HepG2 (cell line): Measurements from ENCODE around the gene MEAK7. TPM values are rescaled to one million over a fixed set of nuclear protein-coding genes. Genes with fewer than 3 reads are reported as not detected.

Source experiments
- ATF1 ChIP-seq: IDR thresholded peaks from 2 replicates; pipeline ENCODE4 v1.6.1; 2016; ENCODE audit warnings: mild to moderate bottlenecking, control low read depth
- CENPT ChIP-seq: sonication (generic); formaldehyde crosslinking; IDR thresholded peaks from 2 replicates; pipeline ENCODE4 v1.8.0; 2022; ENCODE audit warnings: low read depth, mild to moderate bottlenecking, moderate library complexity, missing genetic modification reagents
- FLYWCH1 ChIP-seq: sonication (generic); formaldehyde crosslinking; IDR thresholded peaks from 2 replicates; pipeline ENCODE4 v1.8.1; 2023; ENCODE audit warnings: mild to moderate bottlenecking, missing genetic modification reagents
- GFI1 ChIP-seq: sonication (generic); formaldehyde crosslinking; IDR thresholded peaks from 2 replicates; pipeline ENCODE4 v1.5.0; 2020; ENCODE audit warnings: missing genetic modification reagents, mild to moderate bottlenecking, borderline replicate concordance
- HDAC6 ChIP-seq: fragments of 200-600 bp; sonication (generic); IDR thresholded peaks from 2 replicates; pipeline ENCODE4 v1.7.0; 2017; ENCODE audit warnings: mild to moderate bottlenecking, antibody characterized with exemption, low read length, low read depth
- HOXD1 ChIP-seq: sonication (generic); formaldehyde crosslinking; IDR thresholded peaks from 2 replicates; pipeline ENCODE4 v1.5.0; 2020; ENCODE audit warnings: missing genetic modification reagents
- KDM2A ChIP-seq: sonication (generic); formaldehyde crosslinking; IDR thresholded peaks from 2 replicates; pipeline ENCODE4 v1.4.0; 2020; ENCODE audit warnings: low read depth, missing genetic modification reagents, borderline replicate concordance
- KDM5A ChIP-seq: fragments of 200-600 bp; sonication (generic); IDR thresholded peaks from 2 replicates; pipeline ENCODE4 v1.7.0; 2018; ENCODE audit warnings: antibody characterized with exemption, mild to moderate bottlenecking, low read length, borderline replicate concordance
- KLF6 ChIP-seq: IDR thresholded peaks from 2 replicates; pipeline ENCODE4 v1.8.0; 2016; ENCODE audit warnings: missing biosample characterization, missing genetic modification reagents
- MED13 ChIP-seq: sonication (generic); formaldehyde crosslinking; IDR thresholded peaks from 2 replicates; pipeline ENCODE4 v1.5.0; 2020; ENCODE audit warnings: missing genetic modification reagents
- MZF1 ChIP-seq: sonication (generic); formaldehyde crosslinking; IDR thresholded peaks from 2 replicates; pipeline ENCODE4 v1.8.1; 2023; ENCODE audit warnings: mild to moderate bottlenecking, missing genetic modification reagents, borderline replicate concordance
- NCOA1 ChIP-seq: sonication (generic); formaldehyde crosslinking; IDR thresholded peaks from 2 replicates; pipeline ENCODE4 v1.9.0; 2021; ENCODE audit warnings: missing genetic modification reagents
- NFIC ChIP-seq: IDR thresholded peaks from 2 replicates; pipeline ENCODE4 v1.6.1; 2012; ENCODE audit warnings: mild to moderate bottlenecking, low read length, inconsistent platforms
- NFRKB ChIP-seq: fragments of 450-650 bp; IDR thresholded peaks from 2 replicates; pipeline ENCODE4 v1.6.1; 2017
- REPIN1 ChIP-seq: sonication (generic); formaldehyde crosslinking; IDR thresholded peaks from 2 replicates; pipeline ENCODE4 v1.8.0; 2022; ENCODE audit warnings: missing genetic modification reagents, low read depth, mild to moderate bottlenecking, borderline replicate concordance
- RNF2 ChIP-seq: fragments of 450-650 bp; conservative IDR thresholded peaks from 2 replicates; pipeline ENCODE4 v1.6.1; 2016; ENCODE audit warnings: low read depth
- SCMH1 ChIP-seq: sonication (generic); formaldehyde crosslinking; IDR thresholded peaks from 2 replicates; pipeline ENCODE4 v1.9.0; 2021; ENCODE audit warnings: missing genetic modification reagents, mild to moderate bottlenecking, borderline replicate concordance
- ZNF431 ChIP-seq: sonication (generic); formaldehyde crosslinking; IDR thresholded peaks from 2 replicates; pipeline ENCODE4 v1.9.0; 2022; ENCODE audit warnings: missing genetic modification reagents, low read depth, mild to moderate bottlenecking, borderline replicate concordance
- ZNF543 ChIP-seq: sonication (generic); formaldehyde crosslinking; IDR thresholded peaks from 2 replicates; pipeline ENCODE4 v1.4.0; 2020; ENCODE audit warnings: mild to moderate bottlenecking, missing genetic modification reagents
- ZNF547 ChIP-seq: sonication (generic); formaldehyde crosslinking; IDR thresholded peaks from 2 replicates; pipeline ENCODE4 v1.5.1; 2020; ENCODE audit warnings: mild to moderate bottlenecking, missing genetic modification reagents
- ZNF614 ChIP-seq: IDR thresholded peaks from 2 replicates; pipeline ENCODE4 v1.6.1; 2018; ENCODE audit warnings: missing biosample characterization, missing genetic modification reagents, inconsistent platforms, borderline replicate concordance
- polyA plus RNA-seq, 8 experiments: library from polyadenylated mRNA; depleted of rRNA in 3 of 8; stranded (reverse) in 7 of 8; unstranded in 1 of 8; fragments of >200 nt; fragmentation: Illumina TruSeq in 4 of 8; extraction: Trizol in 4 of 8; gene quantifications; 2 replicates each; pipeline versions ENCODE4 v1.2.1 to v1.2.3, GENCODE V29; 2011 to 2016; ENCODE audit warnings: low read depth in 4 of 8, missing spikeins in 1 of 8, mixed read lengths in 1 of 8; ENCODE audit not compliant: insufficient read depth in 1 of 8
- total RNA-seq, 5 experiments: library from RNA; depleted of rRNA; stranded (reverse); fragments of >200 nt; fragmentation: Illumina TruSeq; extraction: Trizol; gene quantifications; 2 replicates each; pipeline ENCODE4 v1.2.3, GENCODE V29; 2016; ENCODE audit warnings: low read depth in 1 of 5
- TF ChIP-seq, protein P1 (sequence below): sonication (generic); formaldehyde crosslinking; IDR thresholded peaks from 2 replicates; pipeline ENCODE4 v1.5.0; 2020; ENCODE audit warnings: mild to moderate bottlenecking, missing genetic modification reagents
- TF ChIP-seq, protein P2 (sequence below): sonication (generic); formaldehyde crosslinking; IDR thresholded peaks from 2 replicates; pipeline ENCODE4 v1.4.0; 2020; ENCODE audit warnings: missing genetic modification reagents, borderline replicate concordance
- TF ChIP-seq, protein P3 (sequence below): sonication (generic); formaldehyde crosslinking; IDR thresholded peaks from 2 replicates; pipeline ENCODE4 v1.4.0; 2020; ENCODE audit warnings: missing genetic modification reagents

The MEAK7 gene
- total and polyA plus RNA-seq, 2 of the 13 experiments (the other 11 are each of a cell fraction or from before 2014, with no cell fraction given): 11.8 to 14.7 TPM

DNA sequence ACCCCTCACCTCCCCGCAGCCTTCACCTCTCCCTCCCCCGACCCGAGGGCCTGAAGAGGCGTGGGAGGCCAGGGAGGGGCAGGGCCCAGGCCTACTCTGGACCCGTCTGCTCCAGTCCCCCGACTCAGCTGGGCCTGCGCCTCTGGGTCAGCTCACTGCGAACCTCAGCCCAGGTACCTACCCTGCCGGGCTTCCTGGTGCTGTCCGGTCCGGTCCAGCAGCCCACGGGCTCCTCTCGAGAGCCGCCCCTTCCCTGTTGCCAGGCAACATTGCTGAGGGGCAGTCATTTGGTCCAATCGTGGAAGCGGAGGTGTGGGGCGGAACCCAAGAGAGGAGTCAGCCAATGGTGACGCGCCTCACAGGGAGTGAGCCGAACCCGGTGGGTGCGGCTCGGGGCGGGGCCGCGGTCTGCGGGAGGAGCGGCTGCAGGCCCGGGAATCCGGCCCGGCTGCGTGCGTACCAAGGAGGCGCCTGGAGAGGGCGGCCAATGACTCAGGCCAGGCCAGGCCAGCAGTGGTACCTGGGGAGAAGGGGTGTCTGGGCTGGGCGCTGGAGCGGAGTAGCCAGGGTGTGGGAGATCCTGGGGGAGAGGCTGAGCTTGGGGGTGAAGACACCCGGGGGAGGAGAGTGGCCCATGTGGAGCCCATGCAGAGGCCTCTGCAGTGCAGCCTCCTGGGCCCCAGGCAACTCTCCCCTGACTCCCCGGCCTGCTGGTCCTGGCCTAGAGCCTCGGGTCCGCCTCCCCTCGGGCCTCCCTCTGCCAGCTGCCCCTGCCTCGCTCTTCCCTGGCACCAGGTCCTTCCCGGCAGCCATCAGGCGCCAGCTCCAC, at the start of gene MEAK7 (continued):
- peak; percentile 85; the same call in 1 of the 2 replicates for TF ChIP-seq MZF1 (CRISPR knock-in tag)
- peak; percentile 50; the same call in 1 of the 2 replicates for TF ChIP-seq KDM2A
- no peak; the same call in 1 of the 2 replicates for TF ChIP-seq MED13 (CRISPR knock-in tag)
- peak; percentile 96; the same call in 1 of the 2 replicates for TF ChIP-seq ZNF543 (CRISPR knock-in tag)
- TF ChIP-seq, protein P1, sequence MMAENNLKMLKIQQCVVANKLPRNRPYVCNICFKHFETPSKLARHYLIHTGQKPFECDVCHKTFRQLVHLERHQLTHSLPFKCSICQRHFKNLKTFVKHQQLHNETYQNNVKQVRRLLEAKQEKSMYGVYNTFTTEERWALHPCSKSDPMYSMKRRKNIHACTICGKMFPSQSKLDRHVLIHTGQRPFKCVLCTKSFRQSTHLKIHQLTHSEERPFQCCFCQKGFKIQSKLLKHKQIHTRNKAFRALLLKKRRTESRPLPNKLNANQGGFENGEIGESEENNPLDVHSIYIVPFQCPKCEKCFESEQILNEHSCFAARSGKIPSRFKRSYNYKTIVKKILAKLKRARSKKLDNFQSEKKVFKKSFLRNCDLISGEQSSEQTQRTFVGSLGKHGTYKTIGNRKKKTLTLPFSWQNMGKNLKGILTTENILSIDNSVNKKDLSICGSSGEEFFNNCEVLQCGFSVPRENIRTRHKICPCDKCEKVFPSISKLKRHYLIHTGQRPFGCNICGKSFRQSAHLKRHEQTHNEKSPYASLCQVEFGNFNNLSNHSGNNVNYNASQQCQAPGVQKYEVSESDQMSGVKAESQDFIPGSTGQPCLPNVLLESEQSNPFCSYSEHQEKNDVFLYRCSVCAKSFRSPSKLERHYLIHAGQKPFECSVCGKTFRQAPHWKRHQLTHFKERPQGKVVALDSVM: peak; percentile 72; the same call in 1 of the 2 replicates
- peak; percentile 68; the same call in 1 of the 2 replicates for TF ChIP-seq NCOA1 (CRISPR knock-in tag)
- TF ChIP-seq, protein P2, sequence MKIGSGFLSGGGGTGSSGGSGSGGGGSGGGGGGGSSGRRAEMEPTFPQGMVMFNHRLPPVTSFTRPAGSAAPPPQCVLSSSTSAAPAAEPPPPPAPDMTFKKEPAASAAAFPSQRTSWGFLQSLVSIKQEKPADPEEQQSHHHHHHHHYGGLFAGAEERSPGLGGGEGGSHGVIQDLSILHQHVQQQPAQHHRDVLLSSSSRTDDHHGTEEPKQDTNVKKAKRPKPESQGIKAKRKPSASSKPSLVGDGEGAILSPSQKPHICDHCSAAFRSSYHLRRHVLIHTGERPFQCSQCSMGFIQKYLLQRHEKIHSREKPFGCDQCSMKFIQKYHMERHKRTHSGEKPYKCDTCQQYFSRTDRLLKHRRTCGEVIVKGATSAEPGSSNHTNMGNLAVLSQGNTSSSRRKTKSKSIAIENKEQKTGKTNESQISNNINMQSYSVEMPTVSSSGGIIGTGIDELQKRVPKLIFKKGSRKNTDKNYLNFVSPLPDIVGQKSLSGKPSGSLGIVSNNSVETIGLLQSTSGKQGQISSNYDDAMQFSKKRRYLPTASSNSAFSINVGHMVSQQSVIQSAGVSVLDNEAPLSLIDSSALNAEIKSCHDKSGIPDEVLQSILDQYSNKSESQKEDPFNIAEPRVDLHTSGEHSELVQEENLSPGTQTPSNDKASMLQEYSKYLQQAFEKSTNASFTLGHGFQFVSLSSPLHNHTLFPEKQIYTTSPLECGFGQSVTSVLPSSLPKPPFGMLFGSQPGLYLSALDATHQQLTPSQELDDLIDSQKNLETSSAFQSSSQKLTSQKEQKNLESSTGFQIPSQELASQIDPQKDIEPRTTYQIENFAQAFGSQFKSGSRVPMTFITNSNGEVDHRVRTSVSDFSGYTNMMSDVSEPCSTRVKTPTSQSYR (CRISPR knock-in tag): 0 out of 2 replicates have a peak, but pooled peaks have one; percentile 4
- TF ChIP-seq FLYWCH1 (CRISPR knock-in tag): no peak
- no peak for TF ChIP-seq GFI1 (CRISPR knock-in tag)
- peak; percentile 59; the same call in 1 of the 2 replicates for TF ChIP-seq REPIN1
- TF ChIP-seq ZNF614: no peak
- TF ChIP-seq NFRKB: no peak
- TF ChIP-seq, protein P3, sequence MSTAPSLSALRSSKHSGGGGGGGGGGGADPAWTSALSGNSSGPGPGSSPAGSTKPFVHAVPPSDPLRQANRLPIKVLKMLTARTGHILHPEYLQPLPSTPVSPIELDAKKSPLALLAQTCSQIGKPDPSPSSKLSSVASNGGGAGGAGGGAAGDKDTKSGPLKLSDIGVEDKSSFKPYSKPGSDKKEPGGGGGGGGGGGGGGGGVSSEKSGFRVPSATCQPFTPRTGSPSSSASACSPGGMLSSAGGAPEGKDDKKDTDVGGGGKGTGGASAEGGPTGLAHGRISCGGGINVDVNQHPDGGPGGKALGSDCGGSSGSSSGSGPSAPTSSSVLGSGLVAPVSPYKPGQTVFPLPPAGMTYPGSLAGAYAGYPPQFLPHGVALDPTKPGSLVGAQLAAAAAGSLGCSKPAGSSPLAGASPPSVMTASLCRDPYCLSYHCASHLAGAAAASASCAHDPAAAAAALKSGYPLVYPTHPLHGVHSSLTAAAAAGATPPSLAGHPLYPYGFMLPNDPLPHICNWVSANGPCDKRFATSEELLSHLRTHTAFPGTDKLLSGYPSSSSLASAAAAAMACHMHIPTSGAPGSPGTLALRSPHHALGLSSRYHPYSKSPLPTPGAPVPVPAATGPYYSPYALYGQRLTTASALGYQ (CRISPR knock-in tag): no peak; the same call in 1 of the 2 replicates
- TF ChIP-seq ATF1 (CRISPR knock-in tag): no peak
- no peak for TF ChIP-seq SCMH1 (CRISPR knock-in tag)
- TF ChIP-seq CENPT (CRISPR knock-in tag): no peak
- TF ChIP-seq HOXD1: no peak; the same call in 1 of the 2 replicates
- no peak; the same call in 1 of the 2 replicates for TF ChIP-seq KLF6 (CRISPR knock-in tag)
- no peak for TF ChIP-seq NFIC
- TF ChIP-seq KDM5A: no peak; the same call in 1 of the 2 replicates
- peak; percentile 61; the same call in 1 of the 2 replicates for TF ChIP-seq ZNF547 (CRISPR knock-in tag)
- TF ChIP-seq RNF2: no peak
- TF ChIP-seq ZNF431 (CRISPR knock-in tag): no peak
- no peak for TF ChIP-seq HDAC6
